NCI-H1105 (cell line): ENCODE data around the gene GNG12.

ENCODE experiments used
- DNase-seq: peaks from one replicate; lab custom pipeline; 2025; lab: John Stamatoyannopoulos, UW

The GNG12 gene

GRCh38 chr1:67704351-67704750 is 128.9 kb downstream of the GNG12 start:
- DNase-seq, result no peak

DNA sequence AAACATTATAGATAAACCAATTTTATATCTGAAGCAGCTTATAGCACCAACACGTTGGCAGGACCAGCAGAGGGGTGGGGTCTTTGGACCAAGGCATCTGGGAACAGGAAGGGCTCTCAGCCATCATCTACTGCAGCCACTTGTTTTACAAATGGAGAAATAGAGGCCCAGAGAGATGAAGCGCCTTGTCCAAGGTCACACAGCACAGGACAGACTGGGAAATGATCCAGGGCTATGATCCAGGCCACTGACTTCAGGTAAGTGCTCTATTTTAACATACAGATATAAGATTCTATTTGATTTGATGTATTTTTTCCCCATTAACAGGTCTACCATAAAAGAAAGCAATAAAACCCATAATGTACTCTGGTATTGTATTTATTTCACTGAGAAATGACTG is 131.4 kb downstream of the GNG12 start:
- no peak for DNase-seq

DNA sequence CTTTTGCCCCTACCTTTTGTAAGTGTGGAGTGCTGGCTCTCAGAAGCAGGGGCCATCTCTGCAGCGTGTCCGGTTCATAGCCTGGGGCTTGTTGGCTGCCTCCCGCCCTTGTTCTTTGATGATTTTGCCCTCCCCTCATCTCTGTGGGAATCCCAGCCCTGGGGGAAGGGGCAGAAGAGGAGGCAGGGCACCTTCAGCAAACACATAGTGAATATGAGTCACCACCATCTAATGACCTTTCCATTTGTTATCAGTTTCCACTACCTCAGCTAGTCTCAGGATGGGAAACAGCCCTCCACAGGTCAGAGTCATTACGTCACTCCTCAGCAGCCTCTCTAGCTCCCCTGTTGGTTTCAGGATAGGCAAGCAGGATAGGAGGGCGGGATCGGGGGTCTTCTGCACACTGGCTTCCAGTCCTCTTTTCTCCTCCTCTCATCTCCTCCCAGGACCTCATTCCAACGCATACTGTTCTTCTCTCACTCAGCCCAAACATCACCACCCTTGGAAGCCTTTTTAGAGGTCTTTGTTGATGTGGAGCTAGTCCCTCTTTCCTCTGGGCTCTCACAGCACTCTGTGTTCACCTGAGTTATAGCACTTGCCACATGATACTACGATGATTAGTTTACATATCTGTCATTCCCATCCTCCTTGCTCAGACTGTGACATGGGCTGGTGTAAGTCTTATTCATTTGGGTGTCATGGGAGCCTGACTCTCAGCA is 132.4 kb downstream of the GNG12 start:
- no peak for DNase-seq

GRCh38 chr1:67700220-67700619 is 133.0 kb downstream of the GNG12 start:
- DNase-seq, result no peak

DNA sequence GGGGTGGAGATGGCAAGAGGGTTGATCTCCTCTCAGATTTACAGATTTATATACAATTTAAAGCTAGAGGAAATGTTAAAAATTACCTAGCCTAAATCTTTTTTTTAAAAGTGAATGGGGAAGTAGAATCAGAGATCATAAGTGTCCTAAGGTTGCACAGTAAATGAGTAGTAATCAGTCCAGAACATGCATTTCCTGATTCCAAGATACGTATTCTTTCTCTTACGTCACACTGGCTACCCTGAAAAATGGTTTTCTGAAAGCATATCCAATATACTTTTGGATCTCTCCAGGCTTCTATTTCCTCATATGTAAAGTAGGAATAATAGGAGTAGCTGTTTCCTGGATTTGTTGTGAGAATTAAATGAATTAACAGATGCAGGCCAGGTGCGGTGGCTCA is 136.6 kb downstream of the GNG12 start:
- DNase-seq, result no peak

DNA sequence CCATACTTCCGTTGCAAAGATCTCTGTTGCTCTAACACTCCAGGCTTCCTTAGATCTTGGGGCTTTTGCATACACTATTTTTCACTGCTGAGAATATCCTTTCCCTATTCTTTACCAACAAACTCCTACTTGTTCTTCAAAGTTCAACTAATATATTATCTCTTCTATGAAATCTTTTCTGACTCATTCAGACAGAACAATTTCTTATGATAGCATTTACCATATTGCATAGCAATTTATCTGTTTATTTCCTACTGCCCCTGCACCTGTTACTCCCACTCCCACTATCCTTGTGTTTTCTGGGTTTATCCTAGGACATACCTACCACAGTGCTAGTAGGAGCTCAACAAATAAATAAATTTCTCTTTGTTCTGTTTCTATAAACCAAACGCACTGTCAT is 137.3 kb downstream of the GNG12 start:
- DNase-seq, result no peak

GRCh38 chr1:67691712-67692111 is 141.6 kb downstream of the GNG12 start:
- DNase-seq, result no peak

DNA sequence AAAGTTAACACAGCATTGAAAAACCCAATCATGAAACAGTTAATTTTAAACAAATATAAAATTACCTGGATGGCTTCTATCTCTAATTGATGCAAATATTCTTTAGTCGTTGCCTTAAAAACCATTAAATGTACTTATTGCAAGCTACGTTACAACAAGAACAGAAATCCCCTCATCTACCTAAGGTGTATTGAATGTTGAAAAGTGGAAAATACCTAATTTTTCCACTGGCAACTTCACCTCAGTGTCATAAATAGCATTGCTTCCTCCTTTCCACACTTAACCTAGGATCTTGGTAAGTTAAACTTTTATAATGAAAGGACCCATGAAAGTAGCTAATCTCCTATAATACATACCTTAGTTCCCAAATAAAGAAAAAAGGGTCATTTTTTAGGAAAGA is 142.9 kb downstream of the GNG12 start:
- no peak for DNase-seq

DNA sequence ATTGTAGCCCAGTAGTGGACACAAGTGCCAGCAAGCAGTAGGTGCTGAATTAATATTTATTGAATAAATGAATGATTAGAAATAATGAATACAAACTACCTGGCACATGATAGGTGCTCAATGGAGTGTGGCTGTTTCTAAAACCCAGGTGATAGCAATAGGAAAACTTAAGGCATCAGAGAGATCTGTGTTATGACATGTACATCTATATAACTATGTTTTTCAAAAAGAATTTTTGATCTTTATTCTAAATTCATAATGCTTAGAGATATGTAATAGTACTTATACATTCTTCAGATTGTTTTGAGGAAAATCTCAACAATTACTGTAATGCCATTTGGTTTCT is 143.3 kb downstream of the GNG12 start:
- DNase-seq, result no peak

DNA sequence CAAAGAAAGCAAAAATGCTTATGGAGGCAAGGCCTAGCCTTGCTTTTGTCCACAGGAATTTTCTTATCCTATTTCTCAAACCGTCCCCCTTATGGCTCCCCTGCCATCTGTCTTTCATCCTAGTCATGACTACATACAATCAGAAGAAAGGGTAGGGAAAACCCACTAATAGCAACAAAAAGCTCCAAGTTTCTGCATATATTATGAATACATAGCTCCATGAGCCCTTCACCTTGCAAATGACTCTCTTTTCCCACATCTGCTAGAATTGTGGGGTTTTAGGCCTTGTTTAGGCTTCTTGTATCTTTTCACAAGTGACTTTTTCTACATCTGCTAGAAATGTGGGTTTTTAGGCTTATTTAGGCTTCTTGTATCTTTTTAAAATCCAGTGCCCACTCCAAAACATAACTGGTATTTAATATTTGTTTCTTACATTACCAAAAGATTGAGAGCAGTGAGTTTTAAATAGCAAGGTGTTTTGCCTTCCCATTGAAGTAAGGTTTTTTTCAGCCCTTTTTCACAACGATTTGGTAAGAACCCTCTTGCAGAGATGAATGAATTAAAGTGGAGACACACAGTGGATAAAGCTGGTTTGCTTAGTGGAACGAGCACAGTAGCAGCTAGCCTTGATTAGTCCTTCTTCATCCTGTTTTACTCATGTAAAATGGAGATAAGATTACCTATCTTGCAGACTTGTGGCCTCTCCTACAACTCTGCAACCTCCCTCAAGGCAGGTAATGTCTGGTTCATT is 143.8 kb downstream of the GNG12 start:
- DNase-seq, result no peak

DNA sequence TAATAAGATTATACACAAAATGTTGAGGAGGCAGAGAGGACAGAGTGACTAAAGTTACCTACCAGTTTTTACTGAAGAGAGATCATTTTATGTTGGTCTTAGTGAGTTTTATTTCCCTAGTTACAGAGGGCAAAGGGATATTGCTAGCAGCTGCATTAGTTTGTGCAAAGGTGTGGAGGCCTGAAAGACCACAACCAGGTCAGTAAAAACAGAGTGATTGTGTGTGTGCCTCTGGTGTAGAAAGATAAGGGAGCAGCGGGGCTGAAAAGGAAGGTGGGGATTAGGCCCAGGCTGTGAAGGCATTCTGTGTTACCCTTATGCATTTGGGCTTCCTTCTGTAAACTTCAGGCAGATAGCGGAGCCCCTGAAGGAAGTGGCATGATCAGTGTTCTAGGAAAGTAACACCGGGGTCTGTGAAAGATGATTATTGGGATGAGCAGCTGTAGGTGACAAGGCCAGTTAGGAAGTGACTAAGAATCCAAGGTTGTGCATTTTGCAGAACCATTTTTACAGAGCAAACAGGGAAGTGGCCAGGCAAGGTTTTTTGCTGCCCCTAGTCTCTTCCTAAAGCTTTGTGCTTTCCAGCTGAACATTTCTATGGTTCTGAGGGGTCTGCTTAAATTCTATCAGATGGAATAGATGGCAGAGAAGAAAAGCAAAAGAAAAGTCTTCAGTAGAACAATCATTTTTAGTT is 144.6 kb downstream of the GNG12 start:
- DNase-seq, result no peak

GRCh38 chr1:67687649-67688048 is 145.6 kb downstream of the GNG12 start:
- no peak for DNase-seq

DNA sequence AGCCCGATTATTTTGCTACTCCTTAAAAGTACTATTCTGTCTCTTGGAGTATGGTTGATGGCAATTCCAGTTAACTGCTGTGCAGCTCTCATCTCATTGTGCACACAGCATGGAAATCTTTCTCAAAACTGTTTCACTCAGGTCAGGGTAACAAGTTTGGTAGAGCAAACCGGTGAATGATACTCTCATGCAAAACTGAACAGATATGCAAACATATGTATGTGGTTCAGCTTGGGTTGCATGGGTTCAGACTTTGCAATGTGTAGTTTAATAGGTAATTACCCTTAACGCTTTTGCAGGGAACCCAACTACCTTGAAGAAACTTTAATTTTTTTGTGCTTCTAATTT is 146.1 kb downstream of the GNG12 start:
- no peak for DNase-seq

- DNase-seq, result peak; percentile 79
Observed at GRCh38 chr1:67686267-67687197, 146.7 kb downstream of the GNG12 start.

DNA sequence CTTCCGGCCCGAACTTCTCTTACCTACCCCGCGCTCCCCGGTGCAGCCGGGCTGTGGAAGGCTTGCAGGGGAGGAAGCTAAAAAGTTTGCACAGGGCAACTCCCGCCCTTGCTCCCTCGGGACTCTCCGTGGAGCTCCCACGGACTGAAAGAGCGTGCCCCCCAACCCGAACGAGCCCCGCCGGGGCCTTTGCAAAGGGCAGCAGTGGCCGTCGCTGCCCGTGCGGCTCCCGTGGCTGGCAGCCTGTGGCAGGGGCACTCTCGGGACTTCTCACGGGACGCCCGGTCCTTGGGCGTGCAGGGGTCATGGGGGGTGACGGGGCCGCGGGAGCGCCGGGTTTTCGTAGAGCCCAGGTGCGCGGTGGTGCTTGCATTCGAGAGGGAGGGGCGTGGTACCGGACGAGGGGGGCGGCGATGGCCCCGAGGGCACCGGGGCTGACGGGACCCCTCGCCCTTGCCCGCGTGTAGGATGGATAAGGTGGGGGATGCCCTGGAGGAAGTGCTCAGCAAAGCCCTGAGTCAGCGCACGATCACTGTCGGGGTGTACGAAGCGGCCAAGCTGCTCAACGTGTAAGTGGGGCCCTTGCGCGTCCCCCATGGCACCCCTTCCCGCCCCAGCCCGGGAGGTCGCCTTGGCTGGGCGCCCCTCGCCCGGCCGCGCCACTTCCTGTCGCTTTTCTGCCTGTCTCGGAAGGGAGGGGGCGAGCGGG is 147.6 kb downstream of the GNG12 start:
- DNase-seq, result no peak

DNA sequence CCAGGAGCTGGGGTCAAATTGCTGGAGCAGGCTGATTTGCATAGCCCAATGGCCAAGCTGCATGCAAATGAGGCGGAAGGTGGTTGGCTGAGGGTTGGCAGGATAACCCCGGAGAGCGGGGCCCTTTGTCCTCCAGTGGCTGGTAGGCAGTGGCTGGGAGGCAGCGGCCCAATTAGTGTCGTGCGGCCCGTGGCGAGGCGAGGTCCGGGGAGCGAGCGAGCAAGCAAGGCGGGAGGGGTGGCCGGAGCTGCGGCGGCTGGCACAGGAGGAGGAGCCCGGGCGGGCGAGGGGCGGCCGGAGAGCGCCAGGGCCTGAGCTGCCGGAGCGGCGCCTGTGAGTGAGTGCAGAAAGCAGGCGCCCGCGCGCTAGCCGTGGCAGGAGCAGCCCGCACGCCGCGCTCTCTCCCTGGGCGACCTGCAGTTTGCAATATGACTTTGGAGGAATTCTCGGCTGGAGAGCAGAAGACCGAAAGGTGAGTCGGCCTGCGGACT is 148.2 kb downstream of the GNG12 start, which contains the start of gene GADD45A:
Gene GADD45A, plus strand, starts transcription at position 135 of the 491 bp plus-strand sequence. Its CDS starts 294 bp downstream, at position 429.
- peak; percentile 99 for DNase-seq

- no peak for DNase-seq
Observed at GRCh38 chr1:67684526-67685066, 148.7 kb downstream of the GNG12 start.

DNA sequence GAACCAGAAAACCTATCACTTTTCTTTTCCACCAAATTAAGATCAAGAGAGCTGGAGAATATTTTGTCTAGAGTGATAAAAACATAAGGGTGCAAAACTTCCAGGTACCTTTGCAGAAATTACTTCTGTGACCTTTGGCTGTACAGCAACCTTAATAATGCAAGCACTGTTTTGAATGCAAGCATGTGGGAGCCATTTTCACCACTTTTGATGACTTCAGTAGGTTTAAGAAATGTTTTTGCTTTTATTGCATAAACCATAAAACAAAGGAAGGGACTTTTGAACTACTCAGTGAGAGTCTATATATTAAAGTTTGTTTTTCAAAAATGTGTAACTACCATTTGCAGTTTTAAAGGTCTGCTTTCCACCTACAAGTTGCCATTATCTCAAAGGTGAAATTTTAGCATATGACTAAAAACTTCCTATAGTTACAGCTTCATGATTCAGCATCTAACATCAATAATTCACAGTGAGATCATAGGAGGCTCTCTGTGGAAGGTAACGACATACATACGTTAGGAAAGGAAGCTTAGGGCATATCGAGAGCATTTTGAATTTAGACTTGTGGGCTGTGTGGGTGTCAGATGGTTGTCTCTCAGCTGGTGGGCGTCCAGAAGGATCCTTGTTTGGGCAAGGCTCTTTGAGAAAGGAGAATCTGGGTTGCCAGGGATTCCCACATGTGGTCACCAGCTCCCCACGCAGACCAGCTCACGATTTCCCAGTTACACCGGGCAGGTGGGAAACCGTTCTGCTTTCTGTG is 149.3 kb downstream of the GNG12 start:
- no peak for DNase-seq

DNA sequence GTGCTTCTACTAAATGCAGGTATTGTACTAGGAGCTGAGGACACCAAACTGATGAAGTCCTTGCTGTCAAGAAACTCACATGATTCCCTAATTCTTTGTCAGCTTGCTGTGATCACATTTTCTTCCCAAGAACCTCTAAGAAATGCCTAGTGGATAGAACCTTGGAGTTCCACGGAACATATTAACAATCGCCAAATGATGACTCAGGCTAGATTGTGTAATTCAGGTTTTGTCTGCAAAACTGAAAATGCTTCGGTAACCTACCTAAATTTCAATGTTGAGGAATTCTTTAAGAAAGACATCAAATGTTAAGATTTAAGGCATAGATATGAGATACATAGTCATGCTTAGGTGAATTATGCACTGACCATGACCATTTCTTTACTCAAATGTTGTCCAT is 150.0 kb downstream of the GNG12 start:
- DNase-seq, result no peak

GRCh38 chr1:67682659-67683197 is 150.5 kb downstream of the GNG12 start:
- DNase-seq, result no peak
